RWPE2 (cell line): ENCODE data around the gene WRNIP1.

Experiments used
- ATAC-seq: fragments of 200-7000 bp; cut with Tn5 transposase; 3 replicates; pipeline ENCODE4 v1.9.1; 2021; ENCODE audit warnings: low read depth
- DNase-seq: peaks from one replicate; pipeline ENCODE4 v3.0.0-alpha.2; 2020; ENCODE audit warnings: low spot score
- H3K27ac ChIP-seq: fragments of 450-650 bp; 2 replicates; pipeline ENCODE4 v1.5.1; 2017; ENCODE audit warnings: mild to moderate bottlenecking; ENCODE audit not compliant: poor library complexity, severe bottlenecking
- H3K27me3 ChIP-seq: fragments of 250-450 bp; sonication (Bioruptor Pico); 2 replicates; pipeline ENCODE4 v1.5.1; 2021; ENCODE audit warnings: mild to moderate bottlenecking, moderate library complexity; ENCODE audit not compliant: insufficient read depth, poor library complexity, severe bottlenecking
- H3K36me3 ChIP-seq: fragments of 250-450 bp; sonication (Bioruptor Pico); 2 replicates; pipeline ENCODE4 v1.5.1; 2020; ENCODE audit warnings: low read depth, mild to moderate bottlenecking, moderate library complexity
- H3K4me1 ChIP-seq: fragments of 250-450 bp; sonication (Bioruptor Pico); 2 replicates; pipeline ENCODE4 v1.5.1; 2021; ENCODE audit warnings: mild to moderate bottlenecking, moderate library complexity; ENCODE audit not compliant: insufficient read depth, poor library complexity, severe bottlenecking
- H3K4me3 ChIP-seq: fragments of 250-450 bp; sonication (Bioruptor Pico); 2 replicates; pipeline ENCODE4 v1.5.1; 2021; ENCODE audit warnings: mild to moderate bottlenecking, moderate library complexity; ENCODE audit not compliant: severe bottlenecking
- H3K9me3 ChIP-seq: fragments of 250-450 bp; sonication (Bioruptor Pico); 2 replicates; pipeline ENCODE4 v1.5.1; 2021; ENCODE audit warnings: mild to moderate bottlenecking, moderate library complexity; ENCODE audit not compliant: severe bottlenecking
- TF ChIP-seq, protein P1 (sequence below): fragments of 450-650 bp; IDR thresholded peaks from one replicate; pipeline ENCODE4 v1.5.1; 2017; ENCODE audit warnings: mild to moderate bottlenecking, moderate library complexity; ENCODE audit not compliant: poor library complexity, severe bottlenecking

The WRNIP1 gene

DNA sequence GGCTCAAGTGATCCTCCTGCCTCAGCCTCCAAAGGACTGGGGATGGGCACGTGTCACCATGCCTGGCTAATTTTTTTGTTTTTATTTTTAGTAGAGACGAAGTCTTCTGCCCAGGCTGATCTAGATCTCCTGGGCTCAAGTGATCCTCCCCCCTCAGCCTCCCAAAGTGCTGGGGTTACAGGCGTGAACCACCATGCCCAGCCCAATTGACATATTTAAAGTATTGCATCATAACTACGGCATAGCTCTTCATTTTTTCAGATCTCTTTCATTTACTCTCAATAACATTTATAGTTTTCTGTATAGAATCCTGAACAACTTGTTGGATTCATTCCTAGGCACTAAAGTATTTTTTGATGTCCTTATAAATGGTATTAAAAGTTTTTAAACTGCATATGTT lies 63.4 kb downstream of the WRNIP1 start:
- H3K4me3 ChIP-seq, result no peak overlapping the region
- H3K27me3 ChIP-seq, result no peaks in the 10 kb centered on the region
- TF ChIP-seq, protein P1, sequence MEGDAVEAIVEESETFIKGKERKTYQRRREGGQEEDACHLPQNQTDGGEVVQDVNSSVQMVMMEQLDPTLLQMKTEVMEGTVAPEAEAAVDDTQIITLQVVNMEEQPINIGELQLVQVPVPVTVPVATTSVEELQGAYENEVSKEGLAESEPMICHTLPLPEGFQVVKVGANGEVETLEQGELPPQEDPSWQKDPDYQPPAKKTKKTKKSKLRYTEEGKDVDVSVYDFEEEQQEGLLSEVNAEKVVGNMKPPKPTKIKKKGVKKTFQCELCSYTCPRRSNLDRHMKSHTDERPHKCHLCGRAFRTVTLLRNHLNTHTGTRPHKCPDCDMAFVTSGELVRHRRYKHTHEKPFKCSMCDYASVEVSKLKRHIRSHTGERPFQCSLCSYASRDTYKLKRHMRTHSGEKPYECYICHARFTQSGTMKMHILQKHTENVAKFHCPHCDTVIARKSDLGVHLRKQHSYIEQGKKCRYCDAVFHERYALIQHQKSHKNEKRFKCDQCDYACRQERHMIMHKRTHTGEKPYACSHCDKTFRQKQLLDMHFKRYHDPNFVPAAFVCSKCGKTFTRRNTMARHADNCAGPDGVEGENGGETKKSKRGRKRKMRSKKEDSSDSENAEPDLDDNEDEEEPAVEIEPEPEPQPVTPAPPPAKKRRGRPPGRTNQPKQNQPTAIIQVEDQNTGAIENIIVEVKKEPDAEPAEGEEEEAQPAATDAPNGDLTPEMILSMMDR, result no peak
- no peaks in the 10 kb centered on the region for H3K9me3 ChIP-seq
- no peaks in the 10 kb centered on the region for H3K36me3 ChIP-seq
- ATAC-seq (no peak), DNase-seq (no peak)
- H3K27ac ChIP-seq, result no peak overlapping the region
- peaks cover 3% of the 10 kb centered on the region for H3K4me1 ChIP-seq

DNA sequence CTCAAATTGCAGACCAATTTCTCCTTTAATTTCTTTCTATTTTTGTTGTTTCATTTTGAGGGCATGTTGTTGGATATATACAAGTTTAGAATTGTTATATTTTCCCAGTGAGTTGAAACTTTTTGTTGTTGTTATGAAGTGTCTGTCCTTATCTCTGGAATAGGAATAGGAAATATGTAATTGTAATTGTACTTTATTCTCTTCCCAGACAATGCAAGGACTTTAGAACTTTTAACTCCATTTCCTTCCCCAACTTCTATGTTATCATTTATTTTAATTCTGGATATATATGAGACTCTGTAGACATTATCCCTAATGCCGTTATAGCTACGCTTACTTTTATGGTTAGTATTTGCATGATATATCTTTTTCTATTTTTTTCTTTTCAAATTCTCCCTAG lies 64.1 kb downstream of the WRNIP1 start:
- Histone ChIP-seq H3K4me1 (no peaks in the 10 kb centered on the region), H3K4me3 (no peak overlapping the region), H3K36me3 (no peaks in the 10 kb centered on the region), H3K9me3 (no peaks in the 10 kb centered on the region), H3K27me3 (no peaks in the 10 kb centered on the region), H3K27ac (no peak overlapping the region)
- TF ChIP-seq, protein P1, result no peak
- ATAC-seq (no peak), DNase-seq (no peak)

DNA sequence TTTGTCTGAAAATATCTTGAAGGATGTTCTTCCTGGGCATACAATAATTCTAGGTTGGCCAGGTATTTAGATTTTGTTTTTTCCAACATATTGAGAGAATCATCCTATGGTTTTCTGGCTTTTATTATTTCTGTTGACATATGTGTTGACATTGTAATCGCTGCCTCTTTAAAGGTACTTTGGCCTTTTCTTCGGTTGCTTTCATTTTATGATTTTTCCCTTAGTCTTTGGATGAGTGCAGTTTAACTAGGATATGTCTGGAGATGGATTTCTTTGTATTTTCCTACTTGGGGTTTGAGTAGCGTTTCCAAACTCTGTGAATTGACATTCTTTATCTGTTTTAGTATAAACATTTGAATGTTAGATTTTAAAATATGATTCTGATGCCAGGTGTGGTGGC lies 65.0 kb downstream of the WRNIP1 start:
- Histone ChIP-seq H3K4me3 (no peak overlapping the region), H3K4me1 (no peaks in the 10 kb centered on the region), H3K9me3 (no peaks in the 10 kb centered on the region), H3K27me3 (no peaks in the 10 kb centered on the region), H3K36me3 (no peaks in the 10 kb centered on the region), H3K27ac (no peak overlapping the region)
- TF ChIP-seq, protein P1, result no peak
- DNase-seq, result no peak
- ATAC-seq, result no peak

DNA sequence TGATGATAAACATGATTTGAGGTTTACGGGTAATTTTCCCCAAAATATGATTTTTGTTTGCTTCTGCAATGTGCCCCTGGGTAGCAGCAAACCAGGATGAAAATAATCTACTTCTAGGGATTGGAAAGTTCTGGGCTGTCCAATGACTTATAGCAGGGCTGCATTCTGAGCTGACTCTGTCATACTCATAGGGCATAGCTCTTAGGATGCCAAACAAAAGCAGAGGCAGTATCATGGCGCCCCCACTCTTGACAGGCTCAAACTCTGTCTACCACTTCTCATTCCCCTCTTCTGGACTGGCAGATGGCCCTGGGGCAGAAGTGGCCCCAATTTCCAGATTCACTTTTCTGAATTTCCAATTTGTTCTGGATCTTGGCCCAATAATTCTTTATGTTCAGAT lies 66.2 kb downstream of the WRNIP1 start:
- H3K9me3 ChIP-seq, result no peaks in the 10 kb centered on the region
- no peaks in the 10 kb centered on the region for H3K36me3 ChIP-seq
- DNase-seq, result no peak
- no peak overlapping the region for H3K27ac ChIP-seq
- ATAC-seq, result no peak; the same call in 2 of the 3 replicates
- H3K4me1 ChIP-seq, result no peaks in the 10 kb centered on the region
- no peak overlapping the region for H3K4me3 ChIP-seq
- TF ChIP-seq, protein P1, result no peak
- H3K27me3 ChIP-seq, result no peaks in the 10 kb centered on the region

DNA sequence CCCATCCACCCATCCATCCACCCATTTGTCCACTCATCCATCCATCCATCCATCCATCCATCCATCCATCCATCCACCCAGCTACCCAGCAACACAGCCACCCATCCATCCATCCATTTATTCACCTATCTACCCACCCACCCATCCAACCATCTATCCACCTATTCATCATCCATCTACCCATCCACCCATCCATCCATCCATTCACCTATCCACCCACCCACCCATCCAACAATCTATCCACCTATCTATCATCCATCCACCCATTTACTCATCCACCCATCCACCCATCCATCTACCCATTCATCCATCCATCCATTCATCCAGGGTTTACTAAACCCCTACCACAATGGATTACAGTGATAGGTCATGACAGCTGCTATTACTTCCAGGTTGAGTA lies 69.1 kb downstream of the WRNIP1 start:
- no peaks in the 10 kb centered on the region for H3K27me3 ChIP-seq
- TF ChIP-seq, protein P1, result no peak
- H3K27ac ChIP-seq, result no peak overlapping the region
- H3K9me3 ChIP-seq, result no peaks in the 10 kb centered on the region
- no peak overlapping the region for H3K4me3 ChIP-seq
- DNase-seq (no peak), ATAC-seq (no peak)
- no peaks in the 10 kb centered on the region for H3K36me3 ChIP-seq
- H3K4me1 ChIP-seq, result peaks cover 7% of the 10 kb centered on the region
